Central memory CD8-positive, alpha-beta T cell (primary cell): ENCODE data around the gene LINC00237.

Source experiments
- ATAC-seq: fragments of 150-1000 bp; cut with Tn5 transposase; replicated peaks from 2 replicates; pipeline ENCODE4 v1.10.0; 2022; ENCODE audit warnings: mild to moderate bottlenecking, moderate FRiP score, moderate number of reproducible peaks; ENCODE audit not compliant: poor library complexity, severe bottlenecking; ENCODE audit errors: extremely low read depth
- DNase-seq, 2 donors: peaks; one replicate each; pipeline ENCODE4 v3.0.0; 2021; ENCODE audit warnings: low spot score in 2 of 2
- H3K27ac Mint-ChIP-seq: one replicate; pipeline ENCODE4 v1.8.0; 2022; ENCODE audit warnings: low read depth, mild to moderate bottlenecking, moderate library complexity, mixed read lengths
- H3K27me3 Mint-ChIP-seq: one replicate; pipeline ENCODE4 v1.8.0; 2022; ENCODE audit warnings: mixed read lengths
- H3K36me3 Mint-ChIP-seq: one replicate; pipeline ENCODE4 v1.8.0; 2022; ENCODE audit warnings: mild to moderate bottlenecking, moderate library complexity, mixed read lengths; ENCODE audit not compliant: insufficient read depth
- H3K4me1 Mint-ChIP-seq: one replicate; pipeline ENCODE4 v1.8.0; 2022; ENCODE audit warnings: mixed read lengths
- H3K4me3 Mint-ChIP-seq: one replicate; pipeline ENCODE4 v1.8.0; 2022; ENCODE audit warnings: mild to moderate bottlenecking, moderate library complexity, mixed read lengths
- H3K9me3 Mint-ChIP-seq: one replicate; pipeline ENCODE4 v1.8.0; 2022; ENCODE audit warnings: mixed read lengths

Gene LINC00237

GRCh38 chr20:21136015-21136732 lies 30.0 kb upstream of the LINC00237 start:
- no peaks in the 10 kb centered on the region for H3K9me3 Mint-ChIP-seq
- H3K4me1 Mint-ChIP-seq: peaks cover 4% of the 10 kb centered on the region
- no peak overlapping the region for H3K4me3 Mint-ChIP-seq
- no peak for ATAC-seq
- no peaks in the 10 kb centered on the region for H3K27me3 Mint-ChIP-seq
- peaks cover 32% of the 10 kb centered on the region for H3K36me3 Mint-ChIP-seq
- no peak overlapping the region for H3K27ac Mint-ChIP-seq
- no peak for DNase-seq

GRCh38 chr20:21134883-21135493 lies 28.8 kb upstream of the LINC00237 start:
- peaks cover 26% of the 10 kb centered on the region for H3K36me3 Mint-ChIP-seq
- H3K27ac Mint-ChIP-seq: no peak overlapping the region
- H3K27me3 Mint-ChIP-seq: no peaks in the 10 kb centered on the region
- H3K4me3 Mint-ChIP-seq: no peak overlapping the region
- H3K9me3 Mint-ChIP-seq: no peaks in the 10 kb centered on the region
- no peak for ATAC-seq
- DNase-seq: no peak
- H3K4me1 Mint-ChIP-seq: peaks cover 4% of the 10 kb centered on the region

GRCh38 chr20:21133917-21134622 lies 27.9 kb upstream of the LINC00237 start:
- Mint-ChIP-seq H3K36me3 (peaks cover 23% of the 10 kb centered on the region), H3K27ac (no peak overlapping the region), H3K4me1 (peaks cover 6% of the 10 kb centered on the region)

GRCh38 chr20:21133404-21133803 lies 27.2 kb upstream of the LINC00237 start:
- no peak overlapping the region for H3K27ac Mint-ChIP-seq
- peaks cover 12% of the 10 kb centered on the region for H3K4me1 Mint-ChIP-seq
- DNase-seq (no peak), ATAC-seq (no peak)
- H3K4me3 Mint-ChIP-seq: no peak overlapping the region
- no peaks in the 10 kb centered on the region for H3K27me3 Mint-ChIP-seq
- no peaks in the 10 kb centered on the region for H3K9me3 Mint-ChIP-seq
- H3K36me3 Mint-ChIP-seq: peaks cover 23% of the 10 kb centered on the region

More at GRCh38 chr20:21133917-21134622, 27.9 kb upstream of the LINC00237 start:
- Mint-ChIP-seq H3K9me3 (no peaks in the 10 kb centered on the region), H3K27me3 (no peaks in the 10 kb centered on the region), H3K4me3 (no peak overlapping the region)
- ATAC-seq (no peak), DNase-seq (no peak)

GRCh38 chr20:21129861-21130260 lies 23.7 kb upstream of the LINC00237 start:
- ATAC-seq: no peak
- Mint-ChIP-seq H3K27ac (no peak overlapping the region), H3K4me1 (peaks cover 26% of the 10 kb centered on the region), H3K9me3 (no peaks in the 10 kb centered on the region), H3K4me3 (no peak overlapping the region), H3K36me3 (peaks cover 10% of the 10 kb centered on the region), H3K27me3 (no peaks in the 10 kb centered on the region)
- no peak for DNase-seq

- ATAC-seq (no peak), DNase-seq (no peak)
- no peaks in the 10 kb centered on the region for H3K27me3 Mint-ChIP-seq
- H3K36me3 Mint-ChIP-seq: peaks cover 9% of the 10 kb centered on the region
- peak overlapping the region; percentile 92 for H3K4me3 Mint-ChIP-seq
- H3K4me1 Mint-ChIP-seq: peaks cover 26% of the 10 kb centered on the region
- H3K9me3 Mint-ChIP-seq: no peaks in the 10 kb centered on the region
- H3K27ac Mint-ChIP-seq: peak overlapping the region; percentile 5
Measured at GRCh38 chr20:21127201-21127981, 21.2 kb upstream of the LINC00237 start.

GRCh38 chr20:21126581-21126870 lies 20.4 kb upstream of the LINC00237 start:
- Mint-ChIP-seq H3K36me3 (peaks cover 6% of the 10 kb centered on the region), H3K4me1 (peaks cover 24% of the 10 kb centered on the region), H3K4me3 (peak overlapping the region; percentile 92), H3K27ac (peak overlapping the region; percentile 5), H3K9me3 (no peaks in the 10 kb centered on the region), H3K27me3 (no peaks in the 10 kb centered on the region)
- DNase-seq (no peak), ATAC-seq (no peak)

- H3K9me3 Mint-ChIP-seq: no peaks in the 10 kb centered on the region
- peak within 1 kb of the TSS; percentile 92 for H3K4me3 Mint-ChIP-seq
- H3K36me3 Mint-ChIP-seq: peaks cover 5% of the 10 kb centered on the region
- peaks cover 23% of the 10 kb centered on the region for H3K4me1 Mint-ChIP-seq
- DNase-seq (peak; percentile 96 to 99), ATAC-seq (peak; percentile 98)
- peak within 1 kb of the TSS; percentile 5 for H3K27ac Mint-ChIP-seq
- H3K27me3 Mint-ChIP-seq: no peaks in the 10 kb centered on the region
Measured at GRCh38 chr20:21125849-21126580, 19.9 kb upstream of the LINC00237 start, which contains the start of gene KIZ. TSS of gene KIZ (plus strand) at chr20:21126082. CDS start at chr20:21126116, 34 bp downstream.

- no peaks in the 10 kb centered on the region for H3K27me3 Mint-ChIP-seq
- H3K36me3 Mint-ChIP-seq: peaks cover 5% of the 10 kb centered on the region
- H3K4me3 Mint-ChIP-seq: peak overlapping the region; percentile 92
- no peaks in the 10 kb centered on the region for H3K9me3 Mint-ChIP-seq
- DNase-seq (no peak), ATAC-seq (peak; percentile 6)
- peaks cover 23% of the 10 kb centered on the region for H3K4me1 Mint-ChIP-seq
- H3K27ac Mint-ChIP-seq: peak overlapping the region; percentile 5
Measured at GRCh38 chr20:21125072-21125848, 19.1 kb upstream of the LINC00237 start.

GRCh38 chr20:21124190-21124589 lies 18.0 kb upstream of the LINC00237 start:
- no peaks in the 10 kb centered on the region for H3K9me3 Mint-ChIP-seq
- H3K27ac Mint-ChIP-seq: no peak overlapping the region
- peaks cover 22% of the 10 kb centered on the region for H3K4me1 Mint-ChIP-seq
- H3K4me3 Mint-ChIP-seq: no peak overlapping the region
- DNase-seq (no peak), ATAC-seq (no peak)
- H3K36me3 Mint-ChIP-seq: peaks cover 5% of the 10 kb centered on the region
- no peaks in the 10 kb centered on the region for H3K27me3 Mint-ChIP-seq

- DNase-seq (no peak), ATAC-seq (no peak)
- peaks cover 25% of the 10 kb centered on the region for H3K27me3 Mint-ChIP-seq
- no peak overlapping the region for H3K27ac Mint-ChIP-seq
- no peaks in the 10 kb centered on the region for H3K9me3 Mint-ChIP-seq
- H3K36me3 Mint-ChIP-seq: no peaks in the 10 kb centered on the region
- H3K4me3 Mint-ChIP-seq: no peak overlapping the region
- H3K4me1 Mint-ChIP-seq: no peaks in the 10 kb centered on the region
Measured at GRCh38 chr20:21118782-21119181, 12.6 kb upstream of the LINC00237 start.
